ENCODE measurements around the gene TBPL1. TPM values are rescaled to one million over a fixed set of nuclear protein-coding genes. Genes with fewer than 3 reads are reported as not detected.

Gene TBPL1
- total and polyA plus RNA-seq, 2 experiments from 2014 or later, result 40.5 to 46.0 TPM

- Histone ChIP-seq H4K20me1 (ENCODE audit: insufficient read depth) (peaks cover 12% of the 10 kb centered on the region; the same call in 1 of the 2 replicates), H3K27me3 (replicated peaks; ENCODE audit: insufficient read depth) (no peaks in the 10 kb centered on the region), H3K4me1 (ENCODE audit: insufficient read depth) (peaks cover 17% of the 10 kb centered on the region), H3K9me3 (ENCODE audit: low read depth) (no peaks in the 10 kb centered on the region), H3F3A (ENCODE audit: insufficient read depth) (peaks cover under 1% of the 10 kb centered on the region; the same call in 1 of the 2 replicates), H3K79me2 (ENCODE audit: insufficient read depth) (peaks cover 97% of the 10 kb centered on the region), H3K9me2 (ENCODE audit: insufficient read depth) (no peaks in the 10 kb centered on the region), H3K36me3 (ENCODE audit: low read depth) (no peaks in the 10 kb centered on the region), H2AFZ (no peak overlapping the region), H3K9ac (no peak overlapping the region), H3K4me2 (ENCODE audit: unreplicated experiment) (no peak overlapping the region), H3K4me3 (no peak overlapping the region), H3K27ac (no peak overlapping the region)
- in situ Hi-C loops (cut with MboI), result no loop called here
- DNase-seq, result no peak
- TF ChIP-seq EZH2phosphoT487 (IDR thresholded peaks at IDR 0.05; ENCODE audit: insufficient read depth, low read depth) (no peak), EZH2 (IDR thresholded peaks at IDR 0.05; ENCODE audit: insufficient read depth, poor library complexity, severe bottlenecking) (no peak)
- WGBS, 2 experiments (ENCODE audit: low coverage in 1 of 2, low lambda C conversion rate in 2 of 2, missing lambda C conversion rate in 2 of 2), result 57 to 58% methylated on average over 2 of the region's 2 CpGs
Measured at GRCh38 chr6:133957780-133958242, 4.8 kb downstream of the TBPL1 start.

- no peaks in the 10 kb centered on the region for H3K9me2 ChIP-seq (ENCODE audit: insufficient read depth)
- H3K9me3 ChIP-seq (ENCODE audit: low read depth), result no peaks in the 10 kb centered on the region
- H4K20me1 ChIP-seq (ENCODE audit: insufficient read depth), result peaks cover 12% of the 10 kb centered on the region; the same call in 1 of the 2 replicates
- 94 to 98% methylated on average over 3 of the region's 3 CpGs for WGBS, 2 experiments (ENCODE audit: low coverage in 1 of 2, low lambda C conversion rate in 2 of 2, missing lambda C conversion rate in 2 of 2)
- peaks cover 17% of the 10 kb centered on the region for H3K4me1 ChIP-seq (ENCODE audit: insufficient read depth)
- no peak overlapping the region for H3K9ac ChIP-seq
- no peak overlapping the region for H3K4me3 ChIP-seq
- H3K27me3 ChIP-seq (replicated peaks; ENCODE audit: insufficient read depth), result no peaks in the 10 kb centered on the region
- TF ChIP-seq EZH2 (IDR thresholded peaks at IDR 0.05; ENCODE audit: insufficient read depth, poor library complexity, severe bottlenecking) (no peak), EZH2phosphoT487 (IDR thresholded peaks at IDR 0.05; ENCODE audit: insufficient read depth, low read depth) (no peak)
- no peak overlapping the region for H2AFZ ChIP-seq
- no peak for DNase-seq
- no peak overlapping the region for H3K4me2 ChIP-seq (ENCODE audit: unreplicated experiment)
- in situ Hi-C loops (cut with MboI), result no loop called here
- no peaks in the 10 kb centered on the region for H3K36me3 ChIP-seq (ENCODE audit: low read depth)
- H3F3A ChIP-seq (ENCODE audit: insufficient read depth), result no peaks in the 10 kb centered on the region
- H3K79me2 ChIP-seq (ENCODE audit: insufficient read depth), result peaks cover 100% of the 10 kb centered on the region
- H3K27ac ChIP-seq, result no peak overlapping the region
Measured at GRCh38 chr6:133958791-133959190, 5.8 kb downstream of the TBPL1 start.

GRCh38 chr6:133959667-133960368, 6.8 kb downstream of the TBPL1 start:
- Histone ChIP-seq H3K4me1 (ENCODE audit: insufficient read depth) (peaks cover 8% of the 10 kb centered on the region; the same call in 1 of the 2 replicates), H3F3A (ENCODE audit: insufficient read depth) (no peaks in the 10 kb centered on the region), H3K4me2 (ENCODE audit: unreplicated experiment) (no peak overlapping the region), H3K9ac (no peak overlapping the region), H3K36me3 (ENCODE audit: low read depth) (no peaks in the 10 kb centered on the region), H3K4me3 (no peak overlapping the region), H3K27me3 (replicated peaks; ENCODE audit: insufficient read depth) (no peaks in the 10 kb centered on the region), H3K79me2 (ENCODE audit: insufficient read depth) (peaks cover 100% of the 10 kb centered on the region), H4K20me1 (ENCODE audit: insufficient read depth) (peaks cover 6% of the 10 kb centered on the region; the same call in 1 of the 2 replicates), H3K27ac (no peak overlapping the region), H3K9me2 (ENCODE audit: insufficient read depth) (no peaks in the 10 kb centered on the region), H3K9me3 (ENCODE audit: low read depth) (no peaks in the 10 kb centered on the region), H2AFZ (no peak overlapping the region)
- 77 to 84% methylated on average over 4 of the region's 4 CpGs for WGBS, 2 experiments (ENCODE audit: low coverage in 1 of 2, low lambda C conversion rate in 2 of 2, missing lambda C conversion rate in 2 of 2)
- in situ Hi-C loops (cut with MboI), result no loop called here
- TF ChIP-seq EZH2phosphoT487 (IDR thresholded peaks at IDR 0.05; ENCODE audit: insufficient read depth, low read depth) (no peak), EZH2 (IDR thresholded peaks at IDR 0.05; ENCODE audit: insufficient read depth, poor library complexity, severe bottlenecking) (no peak)
- DNase-seq, result no peak

- no peaks in the 10 kb centered on the region for H3F3A ChIP-seq (ENCODE audit: insufficient read depth)
- H3K36me3 ChIP-seq (ENCODE audit: low read depth), result no peaks in the 10 kb centered on the region
- H3K27ac ChIP-seq, result no peak overlapping the region
- no peaks in the 10 kb centered on the region for H3K27me3 ChIP-seq (replicated peaks; ENCODE audit: insufficient read depth)
- TF ChIP-seq EZH2phosphoT487 (IDR thresholded peaks at IDR 0.05; ENCODE audit: insufficient read depth, low read depth) (no peak), EZH2 (IDR thresholded peaks at IDR 0.05; ENCODE audit: insufficient read depth, poor library complexity, severe bottlenecking) (no peak)
- in situ Hi-C loops (cut with MboI), result no loop called here
- no peak for DNase-seq
- H3K79me2 ChIP-seq (ENCODE audit: insufficient read depth), result peaks cover 100% of the 10 kb centered on the region
- no peaks in the 10 kb centered on the region for H3K4me1 ChIP-seq (ENCODE audit: insufficient read depth)
- H3K9me3 ChIP-seq (ENCODE audit: low read depth), result no peaks in the 10 kb centered on the region
- H3K4me2 ChIP-seq (ENCODE audit: unreplicated experiment), result no peak overlapping the region
- no peak overlapping the region for H2AFZ ChIP-seq
- no peaks in the 10 kb centered on the region for H3K9me2 ChIP-seq (ENCODE audit: insufficient read depth)
- peaks cover 3% of the 10 kb centered on the region; the same call in 1 of the 2 replicates for H4K20me1 ChIP-seq (ENCODE audit: insufficient read depth)
- no peak overlapping the region for H3K4me3 ChIP-seq
- WGBS, 2 experiments (ENCODE audit: low coverage in 1 of 2, low lambda C conversion rate in 2 of 2, missing lambda C conversion rate in 2 of 2), result 97% methylated on average over 7 of the region's 7 CpGs
- H3K9ac ChIP-seq, result no peak overlapping the region
Measured at GRCh38 chr6:133961831-133962230, 8.8 kb downstream of the TBPL1 start.
